ENCODE data around the gene SLIT3. TPM values are rescaled to one million over a fixed set of nuclear protein-coding genes. Genes with fewer than 3 reads are reported as not detected.

The SLIT3 gene
- total RNA-seq, 1 experiment from 2014 or later = 0.10 TPM

- no peak for DNase-seq (ENCODE audit: low read depth, low spot score)
- Histone ChIP-seq H3K4me3 (replicated peaks in 1 of 2; ENCODE audit: low read depth in 1 of 2, low read length in 2 of 2) (no peak overlapping the region), H3K27me3 (ENCODE audit: insufficient read depth, low read length) (0 out of 2 replicates have a peak, but pooled peaks cover 13% of the 10 kb centered on the region), H3K4me2 (ENCODE audit: low read length) (no peak overlapping the region), H2AFZ (ENCODE audit: low read depth, low read length, poor library complexity, severe bottlenecking) (no peak overlapping the region), H3K27ac (ENCODE audit: low read depth, low read length) (no peak overlapping the region), H3K9me3 (ENCODE audit: control insufficient read depth in 1 of 2, insufficient read depth in 1 of 2, low read depth in 1 of 2, low read length in 2 of 2) (no peaks in the 10 kb centered on the region), H3K9me2 (ENCODE audit: insufficient read depth) (no peaks in the 10 kb centered on the region), H3K9ac (ENCODE audit: low read length) (no peak overlapping the region), H4K20me1 (ENCODE audit: insufficient read depth) (no peaks in the 10 kb centered on the region), H3K79me2 (ENCODE audit: insufficient read depth, low read length) (no peaks in the 10 kb centered on the region), H3K36me3 (ENCODE audit: control insufficient read depth in 1 of 2, insufficient read depth in 2 of 2, low read length in 2 of 2) (no peaks in the 10 kb centered on the region), H3K4me1 (ENCODE audit: control insufficient read depth in 1 of 2, insufficient read depth in 2 of 2, low read length in 2 of 2) (no peaks in the 10 kb centered on the region)
- intact Hi-C loops (cut with micrococcal nuclease) = no loop called here
- ChIA-PET CTCF (no interaction called here), POLR2A (no interaction called here), RAD21 (ENCODE audit: low non-redundant PET in 1 of 2, low total read pairs in 2 of 2, uncharacterized antibody in 2 of 2, unreplicated experiment in 2 of 2) (no interaction called here)
- ATAC-seq = no peak
- TF ChIP-seq POLR2A (IDR thresholded peaks at IDR 0.05; ENCODE audit: borderline replicate concordance, extremely low read depth, insufficient read depth, insufficient read length) (no peak), TCF7L2 (IDR thresholded peaks at IDR 0.05; ENCODE audit: borderline replicate concordance, extremely low read depth, insufficient read depth, insufficient read length) (no peak), ZFX (IDR thresholded peaks at IDR 0.05) (no peak), FOSL1 (IDR thresholded peaks at IDR 0.05; ENCODE audit: low read depth) (no peak), CTCF (IDR thresholded peaks at IDR 0.05 in 2 of 3, conservative IDR thresholded peaks at IDR 0.05 in 1 of 3; ENCODE audit: borderline replicate concordance in 1 of 3, insufficient read depth in 1 of 3, low read depth in 2 of 3, low read length in 2 of 3) (no peak), EZH2phosphoT487 (IDR thresholded peaks at IDR 0.05; ENCODE audit: borderline replicate concordance) (no peak), JUND (IDR thresholded peaks at IDR 0.05) (no peak)
- no TSS peak for BruUV-seq (replicated peaks)
These were observed 181.5 kb downstream of the SLIT3 start for GRCh38 chr5:169119288-169120048.

GRCh38 chr5:169116961-169117461 is 183.9 kb downstream of the SLIT3 start:
- no peaks in the 10 kb centered on the region for H4K20me1 ChIP-seq (ENCODE audit: insufficient read depth)
- 0 out of 2 replicates have a peak, but pooled peaks cover 9% of the 10 kb centered on the region for H3K27me3 ChIP-seq (ENCODE audit: insufficient read depth, low read length)
- no peaks in the 10 kb centered on the region for H3K9me3 ChIP-seq (ENCODE audit: control insufficient read depth in 1 of 2, insufficient read depth in 1 of 2, low read depth in 1 of 2, low read length in 2 of 2)
- CTCF ChIA-PET = no interaction called here
- no peak overlapping the region for H3K4me2 ChIP-seq (ENCODE audit: low read length)
- H2AFZ ChIP-seq (ENCODE audit: low read depth, low read length, poor library complexity, severe bottlenecking) = no peak overlapping the region
- no peak overlapping the region for H3K27ac ChIP-seq (ENCODE audit: low read depth, low read length)
- ATAC-seq (peak; percentile 64), DNase-seq (ENCODE audit: low read depth, low spot score) (no peak)
- no peaks in the 10 kb centered on the region for H3K9me2 ChIP-seq (ENCODE audit: insufficient read depth)
- H3K36me3 ChIP-seq (ENCODE audit: control insufficient read depth in 1 of 2, insufficient read depth in 2 of 2, low read length in 2 of 2) = no peaks in the 10 kb centered on the region
- no peaks in the 10 kb centered on the region for H3K4me1 ChIP-seq (ENCODE audit: control insufficient read depth in 1 of 2, insufficient read depth in 2 of 2, low read length in 2 of 2)
- TF ChIP-seq EZH2 (IDR thresholded peaks at IDR 0.05) = no peak
- 0 out of 2 replicates have a peak, but pooled peaks have one; percentile 13 for TF ChIP-seq RAD21 (IDR thresholded peaks at IDR 0.05; ENCODE audit: low read depth)
- peak; percentile 17 to 28 (median 22); a peak in 1 of 6 replicates for TF ChIP-seq CTCF (IDR thresholded peaks at IDR 0.05 in 2 of 3, conservative IDR thresholded peaks at IDR 0.05 in 1 of 3; ENCODE audit: borderline replicate concordance in 1 of 3, insufficient read depth in 1 of 3, low read depth in 2 of 3, low read length in 2 of 3)
- intact Hi-C loops (cut with micrococcal nuclease) = no loop called here
- H3K4me3 ChIP-seq (replicated peaks in 1 of 2; ENCODE audit: low read depth in 1 of 2, low read length in 2 of 2) = no peak overlapping the region
- no TSS peak for BruUV-seq (replicated peaks)
- POLR2A ChIA-PET = no interaction called here
- no peaks in the 10 kb centered on the region for H3K79me2 ChIP-seq (ENCODE audit: insufficient read depth, low read length)
- RAD21 ChIA-PET (ENCODE audit: low non-redundant PET in 1 of 2, low total read pairs in 2 of 2, uncharacterized antibody in 2 of 2, unreplicated experiment in 2 of 2) = no interaction called here
- no peak overlapping the region for H3K9ac ChIP-seq (ENCODE audit: low read length)

All from HCT116 (cell line).